AG04450 (cell line): ENCODE data around the gene GTF3C1. TPM values are rescaled to one million over a fixed set of nuclear protein-coding genes. Genes with fewer than 3 reads are reported as not detected.

Source experiments
- CTCF ChIA-PET: fragments of 300-600, 350-600 bp; formaldehyde crosslinking; extraction: SDS; loops from one replicate; lab custom pipeline; 2022; ENCODE audit warnings: antibody characterized with exemption, inconsistent platforms; lab: Charles Lee
- POLR2A ChIA-PET: fragments of 350-600 bp; formaldehyde crosslinking; extraction: SDS; loops from one replicate; lab custom pipeline; 2021; ENCODE audit warnings: antibody characterized with exemption, inconsistent platforms; lab: Yijun Ruan, JAX
- DNase-seq: peaks from one replicate; pipeline ENCODE4 v3.0.0-alpha.2; 2011; ENCODE audit warnings: low read depth, low spot score
- H3K27ac ChIP-seq: one replicate; pipeline ENCODE4 v1.5.1; 2012; ENCODE audit warnings: low read depth, low read length, control low read depth
- H3K27me3 ChIP-seq: one replicate; pipeline ENCODE4 v1.6.0; 2012; ENCODE audit warnings: low read length; ENCODE audit not compliant: control insufficient read depth, insufficient read depth
- H3K4me3 ChIP-seq: 2 replicates; pipeline ENCODE4 v1.5.1; 2011; ENCODE audit warnings: mild to moderate bottlenecking, low read depth, low read length, control low read depth
- H3K9me3 ChIP-seq: 2 replicates; pipeline ENCODE4 v1.5.1; 2012; ENCODE audit warnings: low read length; ENCODE audit not compliant: control insufficient read depth, insufficient read depth
- polyA plus RNA-seq: library from polyadenylated mRNA; depleted of rRNA; stranded (reverse); fragments of >200 nt; gene quantifications from 2 replicates; pipeline ENCODE4 v1.2.3, GENCODE V29; 2011
- TF ChIP-seq, protein P1 (sequence below): IDR thresholded peaks from 2 replicates; pipeline ENCODE4 v1.5.1; 2011; ENCODE audit warnings: low read depth, low read length, control low read depth, inconsistent platforms

GTF3C1 gene
- polyA plus RNA-seq, 1 experiment, result 40.2 TPM

DNA sequence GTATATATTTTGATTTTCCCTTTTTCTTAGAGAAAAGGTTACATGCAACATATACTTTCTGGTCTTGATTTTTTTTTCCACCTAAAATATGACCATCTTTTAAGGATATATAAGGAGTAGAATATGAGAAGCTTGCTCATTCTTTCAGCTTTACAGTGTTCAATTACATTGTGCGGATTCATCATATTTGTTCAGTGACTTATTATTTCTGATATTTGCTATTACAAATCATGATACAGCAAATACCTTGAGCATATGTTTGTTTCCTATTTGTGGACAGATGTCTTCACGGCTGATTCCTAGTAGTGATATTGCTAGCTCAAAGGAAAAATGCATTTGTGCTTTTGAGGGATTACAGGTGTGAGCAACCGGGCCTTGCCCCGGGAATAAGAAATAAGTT, 18.4 kb upstream of the GTF3C1 start:
- no peak for DNase-seq
- CTCF ChIA-PET, result no interaction called here

DNA sequence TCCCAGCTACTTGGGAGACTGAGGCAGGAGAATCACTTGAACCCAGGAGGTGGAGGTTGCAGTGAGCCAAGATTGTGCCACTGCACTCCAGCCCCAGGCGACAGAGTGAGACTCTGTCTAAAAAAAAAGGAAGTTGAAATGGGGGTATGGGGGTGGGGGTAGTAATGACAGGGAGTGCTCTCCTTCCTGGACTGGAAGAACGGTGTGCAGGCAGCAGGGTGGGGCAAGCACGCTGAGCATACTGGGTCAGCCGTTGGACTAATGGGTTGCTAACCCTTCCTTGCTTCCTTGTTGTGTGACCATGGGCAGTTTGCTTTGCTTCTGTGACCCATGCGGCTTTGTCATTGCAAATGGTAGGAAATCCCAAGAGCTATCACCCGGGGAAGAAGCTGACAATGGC, 16.7 kb upstream of the GTF3C1 start:
- ChIA-PET POLR2A (no interaction called here), CTCF (no interaction called here)
- TF ChIP-seq, protein P1, sequence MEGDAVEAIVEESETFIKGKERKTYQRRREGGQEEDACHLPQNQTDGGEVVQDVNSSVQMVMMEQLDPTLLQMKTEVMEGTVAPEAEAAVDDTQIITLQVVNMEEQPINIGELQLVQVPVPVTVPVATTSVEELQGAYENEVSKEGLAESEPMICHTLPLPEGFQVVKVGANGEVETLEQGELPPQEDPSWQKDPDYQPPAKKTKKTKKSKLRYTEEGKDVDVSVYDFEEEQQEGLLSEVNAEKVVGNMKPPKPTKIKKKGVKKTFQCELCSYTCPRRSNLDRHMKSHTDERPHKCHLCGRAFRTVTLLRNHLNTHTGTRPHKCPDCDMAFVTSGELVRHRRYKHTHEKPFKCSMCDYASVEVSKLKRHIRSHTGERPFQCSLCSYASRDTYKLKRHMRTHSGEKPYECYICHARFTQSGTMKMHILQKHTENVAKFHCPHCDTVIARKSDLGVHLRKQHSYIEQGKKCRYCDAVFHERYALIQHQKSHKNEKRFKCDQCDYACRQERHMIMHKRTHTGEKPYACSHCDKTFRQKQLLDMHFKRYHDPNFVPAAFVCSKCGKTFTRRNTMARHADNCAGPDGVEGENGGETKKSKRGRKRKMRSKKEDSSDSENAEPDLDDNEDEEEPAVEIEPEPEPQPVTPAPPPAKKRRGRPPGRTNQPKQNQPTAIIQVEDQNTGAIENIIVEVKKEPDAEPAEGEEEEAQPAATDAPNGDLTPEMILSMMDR, result no peak
- no peaks in the 10 kb centered on the region for H3K27me3 ChIP-seq
- no peaks in the 10 kb centered on the region for H3K9me3 ChIP-seq
- DNase-seq, result no peak
- no peak overlapping the region for H3K27ac ChIP-seq
- no peak overlapping the region for H3K4me3 ChIP-seq

More for the DNA sequence above, 18.4 kb upstream of the GTF3C1 start:
- Histone ChIP-seq H3K27ac (no peak overlapping the region), H3K27me3 (no peaks in the 10 kb centered on the region), H3K9me3 (no peaks in the 10 kb centered on the region), H3K4me3 (no peak overlapping the region)
- POLR2A ChIA-PET, result no interaction called here
- TF ChIP-seq, protein P1, result no peak

DNA sequence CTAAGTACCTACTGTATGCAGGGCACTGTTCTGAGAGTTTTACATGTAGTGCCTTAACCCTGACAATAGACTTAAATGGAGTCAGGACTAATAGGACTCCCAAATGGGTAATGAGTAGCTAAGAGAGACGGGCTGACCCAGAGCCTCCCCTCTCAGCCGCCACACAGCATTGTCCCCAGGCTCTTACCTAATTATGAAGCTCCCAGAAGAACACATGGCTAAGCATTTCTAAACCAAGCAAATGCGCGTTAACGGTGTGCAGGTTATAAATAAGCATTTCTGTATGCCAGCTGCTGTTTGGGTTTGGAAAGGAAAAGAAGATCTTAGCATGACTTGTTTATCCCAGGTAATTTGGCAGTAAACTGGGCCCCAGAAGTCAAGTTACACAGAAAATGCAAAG, 14.5 kb upstream of the GTF3C1 start:
- DNase-seq, result no peak
- TF ChIP-seq, protein P1, result no peak
- ChIA-PET POLR2A (no interaction called here), CTCF (no interaction called here)
- Histone ChIP-seq H3K4me3 (no peak overlapping the region), H3K9me3 (no peaks in the 10 kb centered on the region), H3K27me3 (no peaks in the 10 kb centered on the region), H3K27ac (no peak overlapping the region)

DNA sequence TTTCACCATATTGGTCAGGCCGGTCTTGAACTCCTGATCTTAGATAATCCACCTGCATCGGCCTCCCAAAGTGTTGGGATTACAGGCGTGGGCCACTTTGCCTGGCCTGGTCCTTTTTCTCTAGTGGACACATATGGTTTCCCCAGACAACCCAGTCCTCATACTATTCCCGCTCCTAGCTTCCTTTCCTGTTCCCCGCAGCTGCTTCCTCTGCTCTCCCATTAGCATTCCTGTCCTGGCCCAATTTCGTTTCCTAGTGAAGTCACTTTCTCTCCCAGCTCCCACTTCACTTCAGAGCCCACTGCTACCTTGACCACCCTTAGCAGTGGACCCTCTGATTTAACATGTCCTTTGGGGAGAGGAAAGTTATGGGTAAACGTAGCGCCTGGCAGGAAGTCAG, 11.5 kb upstream of the GTF3C1 start:
- no peaks in the 10 kb centered on the region for H3K9me3 ChIP-seq
- H3K27me3 ChIP-seq, result no peaks in the 10 kb centered on the region
- POLR2A ChIA-PET, result no interaction called here
- H3K4me3 ChIP-seq, result no peak overlapping the region
- no peak for DNase-seq
- CTCF ChIA-PET, result no interaction called here
- TF ChIP-seq, protein P1, result no peak
- H3K27ac ChIP-seq, result no peak overlapping the region

DNA sequence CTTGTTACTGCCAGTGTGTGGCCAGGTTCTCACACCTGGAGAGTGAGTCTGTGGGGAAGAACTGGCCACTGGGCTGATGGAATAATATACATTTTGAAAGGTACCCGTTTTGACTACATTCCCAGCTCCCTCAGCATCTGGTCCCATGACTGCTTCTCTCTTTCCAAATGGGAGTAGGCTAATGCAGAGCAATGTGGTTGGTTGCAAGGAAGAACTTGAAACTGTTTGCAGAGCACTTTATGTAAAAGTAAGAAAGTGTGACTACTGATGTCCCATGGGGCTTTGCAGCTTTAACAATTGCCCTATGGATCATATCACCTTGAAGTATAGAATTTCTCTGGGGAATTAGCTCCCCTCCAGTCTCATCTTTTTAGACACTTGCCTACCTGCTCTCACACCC, 9.2 kb upstream of the GTF3C1 start:
- Histone ChIP-seq H3K27me3 (no peaks in the 10 kb centered on the region), H3K27ac (no peak overlapping the region), H3K9me3 (no peaks in the 10 kb centered on the region), H3K4me3 (no peak overlapping the region)
- ChIA-PET CTCF (interaction anchor here (0.5 kb wide), 1 partner anchor 825 kb away, joined by 3 read pairs; no protein-coding TSS in a partner anchor), POLR2A (no interaction called here)
- TF ChIP-seq, protein P1, result no peak
- DNase-seq, result no peak
